RWPE2 (cell line): ENCODE measurements around the gene CDC73.
"Not testable (repeated sequence)": the region's sequence is repeated elsewhere in the genome, so short reads cannot be mapped to it uniquely, and the experiment has no call there.

Experiments used
- ATAC-seq: fragments of 200-7000 bp; cut with Tn5 transposase; 3 replicates; pipeline ENCODE4 v1.9.1; 2021; ENCODE audit warnings: low read depth
- DNase-seq: peaks from one replicate; pipeline ENCODE4 v3.0.0-alpha.2; 2020; ENCODE audit warnings: low spot score
- H3K27ac ChIP-seq: fragments of 450-650 bp; 2 replicates; pipeline ENCODE4 v1.5.1; 2017; ENCODE audit warnings: mild to moderate bottlenecking; ENCODE audit not compliant: poor library complexity, severe bottlenecking
- H3K27me3 ChIP-seq: fragments of 250-450 bp; sonication (Bioruptor Pico); 2 replicates; pipeline ENCODE4 v1.5.1; 2021; ENCODE audit warnings: mild to moderate bottlenecking, moderate library complexity; ENCODE audit not compliant: insufficient read depth, poor library complexity, severe bottlenecking
- H3K36me3 ChIP-seq: fragments of 250-450 bp; sonication (Bioruptor Pico); 2 replicates; pipeline ENCODE4 v1.5.1; 2020; ENCODE audit warnings: low read depth, mild to moderate bottlenecking, moderate library complexity
- H3K4me1 ChIP-seq: fragments of 250-450 bp; sonication (Bioruptor Pico); 2 replicates; pipeline ENCODE4 v1.5.1; 2021; ENCODE audit warnings: mild to moderate bottlenecking, moderate library complexity; ENCODE audit not compliant: insufficient read depth, poor library complexity, severe bottlenecking
- H3K4me3 ChIP-seq: fragments of 250-450 bp; sonication (Bioruptor Pico); 2 replicates; pipeline ENCODE4 v1.5.1; 2021; ENCODE audit warnings: mild to moderate bottlenecking, moderate library complexity; ENCODE audit not compliant: severe bottlenecking
- H3K9me3 ChIP-seq: fragments of 250-450 bp; sonication (Bioruptor Pico); 2 replicates; pipeline ENCODE4 v1.5.1; 2021; ENCODE audit warnings: mild to moderate bottlenecking, moderate library complexity; ENCODE audit not compliant: severe bottlenecking
- TF ChIP-seq, protein P1 (sequence below): fragments of 450-650 bp; IDR thresholded peaks from one replicate; pipeline ENCODE4 v1.5.1; 2017; ENCODE audit warnings: mild to moderate bottlenecking, moderate library complexity; ENCODE audit not compliant: poor library complexity, severe bottlenecking

The CDC73 gene

GRCh38 chr1:193222056-193222615 lies 100.3 kb downstream of the CDC73 start:
- TF ChIP-seq, protein P1, sequence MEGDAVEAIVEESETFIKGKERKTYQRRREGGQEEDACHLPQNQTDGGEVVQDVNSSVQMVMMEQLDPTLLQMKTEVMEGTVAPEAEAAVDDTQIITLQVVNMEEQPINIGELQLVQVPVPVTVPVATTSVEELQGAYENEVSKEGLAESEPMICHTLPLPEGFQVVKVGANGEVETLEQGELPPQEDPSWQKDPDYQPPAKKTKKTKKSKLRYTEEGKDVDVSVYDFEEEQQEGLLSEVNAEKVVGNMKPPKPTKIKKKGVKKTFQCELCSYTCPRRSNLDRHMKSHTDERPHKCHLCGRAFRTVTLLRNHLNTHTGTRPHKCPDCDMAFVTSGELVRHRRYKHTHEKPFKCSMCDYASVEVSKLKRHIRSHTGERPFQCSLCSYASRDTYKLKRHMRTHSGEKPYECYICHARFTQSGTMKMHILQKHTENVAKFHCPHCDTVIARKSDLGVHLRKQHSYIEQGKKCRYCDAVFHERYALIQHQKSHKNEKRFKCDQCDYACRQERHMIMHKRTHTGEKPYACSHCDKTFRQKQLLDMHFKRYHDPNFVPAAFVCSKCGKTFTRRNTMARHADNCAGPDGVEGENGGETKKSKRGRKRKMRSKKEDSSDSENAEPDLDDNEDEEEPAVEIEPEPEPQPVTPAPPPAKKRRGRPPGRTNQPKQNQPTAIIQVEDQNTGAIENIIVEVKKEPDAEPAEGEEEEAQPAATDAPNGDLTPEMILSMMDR: no peak
- Histone ChIP-seq H3K4me3 (no peak overlapping the region), H3K4me1 (no peaks in the 10 kb centered on the region), H3K9me3 (no peaks in the 10 kb centered on the region), H3K27me3 (no peaks in the 10 kb centered on the region), H3K27ac (no peak overlapping the region), H3K36me3 (peaks cover 3% of the 10 kb centered on the region; the same call in 1 of the 2 replicates)
- ATAC-seq (no peak), DNase-seq (no peak)

GRCh38 chr1:193229136-193229535 lies 107.3 kb downstream of the CDC73 start:
- Histone ChIP-seq H3K9me3 (no peaks in the 10 kb centered on the region), H3K4me1 (peaks cover 4% of the 10 kb centered on the region), H3K4me3 (no peak overlapping the region), H3K27ac (peak overlapping the region; percentile 25), H3K36me3 (peaks cover 19% of the 10 kb centered on the region), H3K27me3 (no peaks in the 10 kb centered on the region)
- DNase-seq: no peak
- TF ChIP-seq, protein P1: no peak
- peak; percentile 61 for ATAC-seq

DNA sequence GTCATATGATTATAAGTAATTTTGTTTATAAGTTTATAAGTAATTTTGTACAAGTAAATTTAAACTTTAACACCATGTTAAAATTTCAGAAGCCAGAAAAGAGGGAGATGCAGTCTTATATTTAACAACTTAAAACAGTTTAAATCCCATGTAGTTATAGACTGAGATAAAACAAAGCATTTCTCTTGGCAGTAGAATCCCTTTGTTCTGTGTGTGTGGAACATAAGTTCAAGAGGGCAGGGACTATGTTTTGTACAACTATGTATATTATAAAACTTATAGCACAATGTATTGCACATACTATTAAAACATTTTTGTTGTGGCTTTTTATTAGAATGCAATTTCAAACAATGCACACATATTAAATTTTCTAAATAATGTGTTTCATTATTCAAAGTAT lies 109.3 kb downstream of the CDC73 start:
- DNase-seq, H3K4me3 ChIP-seq, ATAC-seq, H3K27ac ChIP-seq, H3K27me3 ChIP-seq, H3K9me3 ChIP-seq, H3K4me1 ChIP-seq: not testable (repeated sequence)
- H3K36me3 ChIP-seq: peaks cover 28% of the 10 kb centered on the region

- no peaks in the 10 kb centered on the region for H3K9me3 ChIP-seq
- H3K27me3 ChIP-seq: no peaks in the 10 kb centered on the region
- H3K4me1 ChIP-seq: no peaks in the 10 kb centered on the region
- H3K4me3 ChIP-seq: no peak overlapping the region
- DNase-seq: no peak
- H3K27ac ChIP-seq: no peak overlapping the region
- no peak for ATAC-seq
- TF ChIP-seq, protein P1: no peak
- peaks cover 46% of the 10 kb centered on the region for H3K36me3 ChIP-seq
These were observed 112.7 kb downstream of the CDC73 start for GRCh38 chr1:193234530-193234929.

DNA sequence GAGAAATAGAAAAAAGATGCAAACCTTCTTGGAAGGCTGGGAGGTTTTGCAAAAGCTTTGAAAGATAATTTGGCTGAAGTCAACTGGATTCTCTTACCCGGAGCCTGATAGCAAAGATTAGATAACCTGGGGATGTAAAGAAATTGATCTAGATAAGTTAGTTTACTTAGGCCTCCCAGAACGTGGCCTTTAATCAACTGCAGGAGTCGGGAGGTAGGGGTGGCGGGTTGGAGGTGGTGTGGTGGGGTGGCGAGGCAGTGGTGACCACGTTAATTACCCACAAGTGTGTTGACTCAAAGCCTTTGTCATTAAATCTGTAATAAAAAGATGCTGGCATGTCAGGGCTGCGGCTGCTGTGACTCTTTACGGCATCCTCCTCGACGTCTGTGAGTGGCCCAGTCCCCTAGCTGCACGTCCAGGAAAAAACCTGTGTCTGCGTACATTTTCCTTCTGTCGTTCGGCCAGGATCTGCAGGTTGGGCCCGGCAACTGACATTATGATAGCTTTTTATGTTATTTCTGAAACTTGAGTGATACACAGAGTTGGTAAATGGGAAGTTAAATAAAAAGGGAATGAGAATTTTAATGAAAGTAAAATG lies 115.6 kb downstream of the CDC73 start:
- Histone ChIP-seq H3K4me3 (no peak overlapping the region), H3K9me3 (no peaks in the 10 kb centered on the region), H3K27ac (no peak overlapping the region), H3K27me3 (no peaks in the 10 kb centered on the region), H3K4me1 (no peaks in the 10 kb centered on the region), H3K36me3 (peaks cover 48% of the 10 kb centered on the region)
- TF ChIP-seq, protein P1: no peak
- ATAC-seq: no peak
- DNase-seq: no peak
